Endometrial microvascular endothelial cells (primary cell): ENCODE measurements around the gene LRFN4. TPM values are rescaled to one million over a fixed set of nuclear protein-coding genes. Genes with fewer than 3 reads are reported as not detected.

Source experiments
- in situ Hi-C: cut with HindIII; loops from 2 replicates; pipeline ENCODE4 v1.10.0; 2017; ENCODE audit warnings: low sequenced_read_pairs, low pct_unique_long_range_greater_than_20kb; ENCODE audit errors: inconsistent ontology term
- total RNA-seq: library from RNA; depleted of rRNA; stranded (reverse); fragments of >200 nt; gene quantifications from one replicate; pipeline ENCODE4 v1.2.3, GENCODE V29; 2015; ENCODE audit errors: inconsistent ontology term

The LRFN4 gene
- total RNA-seq, 1 donor from 2014 or later, result 37.5 TPM

GRCh38 chr11:66843776-66844495, 12.9 kb upstream of the LRFN4 start:
- in situ Hi-C loops, result no loop called here

DNA sequence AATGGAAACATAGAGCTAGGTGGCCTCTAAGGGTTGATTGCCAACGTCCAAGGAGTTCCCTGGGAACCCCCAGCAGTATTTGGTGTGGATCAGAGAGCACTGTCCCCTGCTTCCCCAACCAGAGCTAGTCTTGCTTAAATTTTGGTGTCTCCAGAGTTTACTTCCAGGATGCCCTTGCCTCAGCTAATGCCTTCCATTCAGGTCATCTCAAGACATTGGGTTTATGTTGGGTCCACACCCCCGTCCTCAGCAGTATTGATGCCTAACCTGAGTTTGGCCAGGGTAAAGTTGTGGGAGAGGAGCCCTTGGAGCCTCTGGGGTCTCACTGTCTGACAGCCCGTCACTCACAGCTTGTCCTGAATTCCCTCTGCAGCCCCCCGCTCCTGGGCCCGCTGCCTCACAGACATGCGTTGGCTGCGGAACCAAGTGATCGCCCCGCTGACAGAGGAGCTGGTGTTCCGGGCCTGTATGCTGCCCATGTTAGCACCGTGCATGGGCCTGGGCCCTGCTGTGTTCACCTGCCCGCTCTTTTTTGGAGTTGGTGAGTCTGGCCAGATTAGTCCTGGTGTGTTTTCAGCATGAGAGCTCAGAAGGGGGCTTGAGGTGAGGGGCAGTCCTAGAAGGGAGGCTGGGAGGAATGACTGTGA, 12.2 kb upstream of the LRFN4 start:
- in situ Hi-C loops, result no loop called here

- in situ Hi-C loops, result no loop called here
These were observed 11.6 kb upstream of the LRFN4 start for GRCh38 chr11:66845143-66845875.

GRCh38 chr11:66845876-66846212, 11.0 kb upstream of the LRFN4 start:
- in situ Hi-C loops, result no loop called here

DNA sequence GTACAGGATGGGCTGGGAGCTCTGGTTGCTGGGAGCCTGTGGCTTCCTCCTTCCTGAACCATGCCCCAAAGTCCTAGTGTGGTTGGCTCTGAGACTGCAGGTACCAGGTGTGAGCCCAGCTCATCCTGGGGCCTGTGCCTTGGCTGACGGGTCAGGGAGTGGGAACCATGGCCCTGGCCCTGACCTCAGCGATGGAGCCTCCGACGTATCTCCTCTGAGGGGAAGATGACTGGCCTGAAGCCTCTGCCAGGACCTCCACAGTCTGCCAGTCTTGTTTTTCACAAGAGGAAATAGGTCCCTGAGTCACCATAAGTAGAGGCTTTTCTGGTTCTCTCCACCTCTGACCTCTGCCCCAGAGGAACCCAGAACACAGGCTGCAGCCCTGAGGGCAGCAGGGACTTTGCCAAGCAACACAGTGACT, 10.2 kb upstream of the LRFN4 start:
- in situ Hi-C loops, result no loop called here

GRCh38 chr11:66847461-66848232, 9.2 kb upstream of the LRFN4 start:
- in situ Hi-C loops, result no loop called here

DNA sequence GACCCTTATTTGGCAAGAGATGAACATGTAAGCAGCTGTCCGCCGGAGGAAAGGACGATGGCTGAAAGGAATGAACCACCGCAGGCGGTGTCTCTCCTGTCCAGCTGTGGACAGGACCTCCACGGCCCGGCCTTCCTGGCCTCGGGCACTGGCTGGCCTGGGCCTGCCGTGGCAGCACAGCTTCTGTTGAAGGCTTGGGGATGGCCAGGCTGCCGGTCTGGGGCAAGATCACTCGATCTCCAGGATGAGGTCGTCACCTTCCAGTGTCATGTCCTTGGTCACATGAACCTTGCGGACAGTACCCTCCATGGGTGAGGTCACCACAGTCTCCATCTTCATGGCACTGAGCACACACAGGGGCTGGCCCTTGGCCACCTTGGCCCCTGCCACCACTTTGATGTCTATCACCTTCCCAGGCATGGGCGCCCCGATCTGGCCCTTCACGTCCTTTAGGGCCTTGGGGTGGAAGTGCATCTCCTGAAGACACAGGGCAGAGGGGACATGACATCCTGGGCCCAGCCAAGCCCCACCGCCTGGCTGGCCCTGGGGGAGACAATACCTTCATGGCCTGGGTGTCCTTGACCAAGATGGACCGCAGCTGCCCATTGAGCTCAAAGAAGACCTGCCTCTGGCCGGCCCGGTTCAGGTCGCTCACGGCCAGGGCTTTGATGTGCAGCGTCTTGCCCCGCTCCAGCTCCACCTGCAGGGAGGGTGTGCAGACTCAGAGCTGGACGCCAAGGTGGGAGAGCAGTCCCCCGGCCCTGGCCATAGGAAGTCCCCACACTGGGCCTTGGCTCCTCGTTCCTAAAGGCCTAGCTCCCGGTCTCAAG, 8.0 kb upstream of the LRFN4 start:
- in situ Hi-C loops, result no loop called here

DNA sequence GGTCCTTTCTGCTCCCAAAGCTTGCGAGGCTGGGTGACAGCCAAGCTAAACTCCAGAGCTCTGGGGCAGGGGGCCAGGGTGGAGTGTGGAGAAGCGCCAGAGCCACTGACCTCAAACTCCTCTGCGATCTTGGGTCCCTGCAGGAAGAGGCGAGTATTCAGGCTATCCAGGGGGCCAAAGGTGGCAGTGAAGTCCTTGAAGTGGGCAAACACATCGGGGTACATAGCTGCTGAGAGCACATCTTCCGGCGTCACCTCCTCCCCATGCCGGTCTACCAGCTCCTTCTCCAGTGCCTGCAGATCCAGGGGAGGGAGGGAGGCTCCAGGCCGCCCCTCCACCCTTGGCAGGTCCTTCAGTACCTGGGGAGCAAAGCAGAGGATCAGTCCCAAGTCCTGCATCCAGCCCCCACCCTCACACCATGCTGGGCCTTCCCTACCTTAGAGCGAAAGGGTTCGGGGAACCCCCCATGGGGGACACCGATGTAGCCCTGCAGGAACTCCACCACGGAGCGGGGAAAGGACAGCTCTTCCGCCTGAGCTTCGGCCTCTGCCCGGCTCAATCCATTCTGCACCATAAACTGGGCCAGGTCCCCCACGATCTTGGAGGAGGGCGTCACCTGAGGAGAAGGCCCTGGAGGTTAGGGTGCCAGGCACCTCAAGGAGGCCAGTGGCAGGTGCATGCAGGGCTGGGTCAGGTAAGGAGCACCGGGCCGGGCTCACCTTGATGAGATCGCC, 7.2 kb upstream of the LRFN4 start:
- in situ Hi-C loops, result no loop called here

DNA sequence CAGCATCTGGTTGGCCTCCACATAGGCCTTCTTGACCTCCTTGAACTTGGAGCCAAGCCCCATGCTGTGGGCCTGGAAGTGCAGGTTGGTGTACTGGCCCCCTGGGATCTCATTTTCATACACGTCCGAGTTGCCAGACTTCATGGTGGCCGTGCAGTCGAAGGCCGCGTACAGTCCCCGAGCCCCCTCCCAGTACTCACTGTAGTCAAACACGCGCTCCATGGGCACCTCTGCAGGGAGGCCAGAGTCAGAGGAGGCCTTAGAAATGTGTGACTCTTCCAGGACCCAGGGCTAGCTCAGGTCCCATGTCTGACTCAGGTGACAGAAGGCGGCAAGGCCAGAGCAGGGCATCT, 6.7 kb upstream of the LRFN4 start:
- in situ Hi-C loops, result no loop called here

- in situ Hi-C loops, result no loop called here
These were observed 6.2 kb upstream of the LRFN4 start for GRCh38 chr11:66850588-66851238.

GRCh38 chr11:66851239-66851596, 5.6 kb upstream of the LRFN4 start:
- in situ Hi-C loops, result no loop called here

GRCh38 chr11:66851698-66852465, 5.0 kb upstream of the LRFN4 start:
- in situ Hi-C loops, result no loop called here

DNA sequence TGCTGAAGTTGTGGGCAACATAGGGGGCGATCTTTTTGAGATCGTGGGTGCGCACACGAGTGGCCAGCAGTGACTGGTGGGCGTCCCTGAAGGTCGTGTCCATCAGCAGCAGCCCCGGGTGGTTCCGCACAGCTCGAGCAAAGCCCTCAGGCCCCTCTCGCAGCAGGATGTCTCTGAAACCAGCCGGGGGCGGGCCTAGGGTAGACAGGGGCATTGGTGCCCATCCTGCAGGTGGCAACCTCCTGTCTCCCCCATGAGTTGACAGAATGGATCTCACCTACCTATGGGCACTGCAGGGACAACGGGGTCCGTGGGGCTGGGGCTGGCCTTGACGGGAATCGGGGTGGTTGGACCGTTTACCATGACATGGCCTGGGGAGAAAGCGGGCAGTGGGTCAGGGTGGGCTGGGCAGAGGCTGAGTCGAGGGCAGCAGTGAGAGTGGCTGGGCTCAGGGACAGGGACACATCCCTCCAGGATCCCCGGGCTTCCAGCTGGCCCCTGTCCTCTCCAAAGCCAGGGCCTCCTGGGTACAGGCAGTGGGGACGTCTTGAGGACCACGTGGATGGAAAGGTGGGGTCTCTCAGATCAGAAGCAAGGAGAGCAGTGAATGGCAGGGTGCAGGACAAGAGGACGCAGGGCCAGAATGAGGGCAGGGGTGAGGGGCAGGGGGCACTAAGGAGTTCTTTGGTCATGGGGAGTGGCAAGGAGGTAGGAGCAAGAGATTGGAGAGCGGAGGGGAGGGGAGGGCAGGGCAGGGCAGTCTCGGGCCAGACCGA, 4.2 kb upstream of the LRFN4 start:
- in situ Hi-C loops, result no loop called here

- in situ Hi-C loops, result no loop called here
These were observed 3.3 kb upstream of the LRFN4 start for GRCh38 chr11:66853242-66854229.

- in situ Hi-C loops, result no loop called here
These were observed 2.6 kb upstream of the LRFN4 start for GRCh38 chr11:66854231-66854661.
